BLaER1 (cell line): Measurements from ENCODE around the gene ILKAP.
"Not testable (repeated sequence)": the region's sequence is repeated elsewhere in the genome, so short reads cannot be mapped to it uniquely, and the experiment has no call there.

Experiments
- H3K27ac ChIP-seq: shearing (Covaris generic); formaldehyde crosslinking; 2 replicates; pipeline ENCODE4 v1.8.1; 2022
- H3K27me3 ChIP-seq: shearing (Covaris generic); formaldehyde crosslinking; 2 replicates; pipeline ENCODE4 v1.8.1; 2022
- H3K36me3 ChIP-seq: shearing (Covaris generic); formaldehyde crosslinking; 2 replicates; pipeline ENCODE4 v1.8.1; 2022
- H3K4me1 ChIP-seq: shearing (Covaris generic); formaldehyde crosslinking; 2 replicates; pipeline ENCODE4 v1.8.1; 2022
- H3K4me2 ChIP-seq: shearing (Covaris generic); formaldehyde crosslinking; 2 replicates; pipeline ENCODE4 v1.8.1; 2022
- H3K4me3 ChIP-seq: shearing (Covaris generic); formaldehyde crosslinking; 2 replicates; pipeline ENCODE4 v1.8.1; 2022
- H3K9ac ChIP-seq: shearing (Covaris generic); formaldehyde crosslinking; 2 replicates; pipeline ENCODE4 v1.8.1; 2022
- H3K9me3 ChIP-seq: shearing (Covaris generic); formaldehyde crosslinking; 2 replicates; pipeline ENCODE4 v1.8.1; 2022
- H4K20me1 ChIP-seq: shearing (Covaris generic); formaldehyde crosslinking; 2 replicates; pipeline ENCODE4 v1.8.1; 2022
- Cebpa-rat ChIP-seq: shearing (Covaris generic); IDR thresholded peaks from 2 replicates; pipeline ENCODE4 v1.8.1; 2022

ILKAP gene

GRCh38 chr2:238174291-238174690 lies 29.2 kb downstream of the ILKAP start:
- H4K20me1 ChIP-seq, result 0 out of 2 replicates have a peak, but pooled peaks cover 1% of the 10 kb centered on the region
- no peaks in the 10 kb centered on the region for H3K27me3 ChIP-seq
- H3K36me3 ChIP-seq, result peaks cover 98% of the 10 kb centered on the region
- no peak overlapping the region for H3K4me3 ChIP-seq
- TF ChIP-seq Cebpa-rat, result no peak
- H3K9me3 ChIP-seq, result no peaks in the 10 kb centered on the region
- H3K27ac ChIP-seq, result no peak overlapping the region
- H3K4me1 ChIP-seq, result peaks cover 16% of the 10 kb centered on the region
- H3K4me2 ChIP-seq, result no peak overlapping the region
- H3K9ac ChIP-seq, result no peak overlapping the region

- no peaks in the 10 kb centered on the region for H3K9me3 ChIP-seq
- TF ChIP-seq Cebpa-rat, result no peak
- 0 out of 2 replicates have a peak, but pooled peaks cover 7% of the 10 kb centered on the region for H4K20me1 ChIP-seq
- H3K27ac ChIP-seq, result no peak overlapping the region
- H3K9ac ChIP-seq, result no peak overlapping the region
- no peak overlapping the region for H3K4me2 ChIP-seq
- peaks cover 21% of the 10 kb centered on the region for H3K4me1 ChIP-seq
- H3K27me3 ChIP-seq, result no peaks in the 10 kb centered on the region
- peaks cover 98% of the 10 kb centered on the region for H3K36me3 ChIP-seq
- no peak overlapping the region for H3K4me3 ChIP-seq
Measured at GRCh38 chr2:238173692-238174091, 29.8 kb downstream of the ILKAP start.

DNA sequence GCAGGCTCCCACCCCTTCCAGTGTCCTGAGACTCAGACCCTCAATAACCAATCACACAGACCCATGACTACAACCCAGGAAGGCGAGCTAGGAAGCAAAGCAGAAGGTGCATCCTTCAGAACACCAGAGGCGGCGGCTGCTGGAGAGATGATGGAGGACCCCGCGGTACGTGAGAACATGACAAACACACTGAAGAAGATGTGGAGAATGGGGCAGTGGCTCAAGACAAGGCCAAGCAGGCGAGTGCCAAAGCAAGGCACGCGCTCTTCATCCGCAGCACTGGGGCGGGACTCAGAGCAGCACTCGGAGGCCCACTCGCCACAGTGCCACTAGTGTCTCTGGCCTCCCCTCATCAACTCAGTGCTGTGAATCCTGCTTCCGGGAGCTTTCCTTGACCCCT lies 31.1 kb downstream of the ILKAP start:
- Histone ChIP-seq H3K4me3 (no peak overlapping the region), H3K4me2 (no peak overlapping the region), H3K9me3 (no peaks in the 10 kb centered on the region), H3K27ac (no peak overlapping the region), H3K36me3 (peaks cover 98% of the 10 kb centered on the region), H4K20me1 (0 out of 2 replicates have a peak, but pooled peaks cover 11% of the 10 kb centered on the region), H3K9ac (no peak overlapping the region), H3K4me1 (peaks cover 21% of the 10 kb centered on the region), H3K27me3 (no peaks in the 10 kb centered on the region)
- TF ChIP-seq Cebpa-rat, result no peak

GRCh38 chr2:238171575-238172187 lies 31.8 kb downstream of the ILKAP start:
- Histone ChIP-seq H3K4me2 (no peak overlapping the region), H4K20me1 (0 out of 2 replicates have a peak, but pooled peaks cover 11% of the 10 kb centered on the region), H3K9me3 (no peaks in the 10 kb centered on the region), H3K9ac (no peak overlapping the region), H3K4me1 (peaks cover 21% of the 10 kb centered on the region), H3K27ac (no peak overlapping the region), H3K36me3 (peaks cover 98% of the 10 kb centered on the region), H3K27me3 (no peaks in the 10 kb centered on the region), H3K4me3 (no peak overlapping the region)
- TF ChIP-seq Cebpa-rat, result no peak

DNA sequence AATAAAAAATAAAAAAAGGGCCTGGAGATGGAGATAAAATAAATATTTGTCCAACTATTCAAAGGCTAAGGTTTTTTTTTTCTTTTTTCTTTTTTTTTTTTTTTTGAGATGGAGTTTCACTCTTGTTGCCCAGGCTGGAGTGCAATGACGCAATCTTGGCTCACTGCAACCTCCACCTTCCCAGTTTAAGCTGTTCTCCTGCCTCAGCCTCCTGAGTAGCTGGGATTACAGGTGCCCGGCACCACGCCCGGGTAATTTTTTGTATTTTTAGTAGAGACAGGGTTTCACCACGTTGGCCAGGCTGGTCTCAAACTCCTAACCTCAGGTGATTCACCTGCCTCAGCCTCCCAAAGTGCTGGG lies 32.4 kb downstream of the ILKAP start:
- H3K4me3 ChIP-seq, H3K4me2 ChIP-seq, H3K9ac ChIP-seq, H3K9me3 ChIP-seq, H3K27me3 ChIP-seq, H3K27ac ChIP-seq: not testable (repeated sequence)
- Histone ChIP-seq H3K4me1 (peaks cover 21% of the 10 kb centered on the region), H3K36me3 (peaks cover 97% of the 10 kb centered on the region), H4K20me1 (0 out of 2 replicates have a peak, but pooled peaks cover 11% of the 10 kb centered on the region)

GRCh38 chr2:238170386-238171071 lies 33.0 kb downstream of the ILKAP start:
- 0 out of 2 replicates have a peak, but pooled peaks cover 11% of the 10 kb centered on the region for H4K20me1 ChIP-seq
- H3K4me2 ChIP-seq, result peak overlapping the region; percentile 39
- no peaks in the 10 kb centered on the region for H3K9me3 ChIP-seq
- H3K9ac ChIP-seq, result no peak overlapping the region
- H3K27ac ChIP-seq, result no peak overlapping the region
- no peaks in the 10 kb centered on the region for H3K27me3 ChIP-seq
- no peak overlapping the region for H3K4me3 ChIP-seq
- peaks cover 93% of the 10 kb centered on the region for H3K36me3 ChIP-seq
- no peak for TF ChIP-seq Cebpa-rat
- peaks cover 21% of the 10 kb centered on the region for H3K4me1 ChIP-seq

GRCh38 chr2:238169708-238170251 lies 33.7 kb downstream of the ILKAP start:
- H3K9me3 ChIP-seq, result no peaks in the 10 kb centered on the region
- no peak for TF ChIP-seq Cebpa-rat
- no peaks in the 10 kb centered on the region for H3K27me3 ChIP-seq
- 0 out of 2 replicates have a peak overlapping the region, but pooled peaks have one; percentile 2 for H3K9ac ChIP-seq
- H4K20me1 ChIP-seq, result 0 out of 2 replicates have a peak, but pooled peaks cover 11% of the 10 kb centered on the region
- H3K4me1 ChIP-seq, result peaks cover 21% of the 10 kb centered on the region
- H3K27ac ChIP-seq, result no peak overlapping the region
- no peak overlapping the region for H3K4me3 ChIP-seq
- peak overlapping the region; percentile 39 for H3K4me2 ChIP-seq
- peaks cover 89% of the 10 kb centered on the region for H3K36me3 ChIP-seq

DNA sequence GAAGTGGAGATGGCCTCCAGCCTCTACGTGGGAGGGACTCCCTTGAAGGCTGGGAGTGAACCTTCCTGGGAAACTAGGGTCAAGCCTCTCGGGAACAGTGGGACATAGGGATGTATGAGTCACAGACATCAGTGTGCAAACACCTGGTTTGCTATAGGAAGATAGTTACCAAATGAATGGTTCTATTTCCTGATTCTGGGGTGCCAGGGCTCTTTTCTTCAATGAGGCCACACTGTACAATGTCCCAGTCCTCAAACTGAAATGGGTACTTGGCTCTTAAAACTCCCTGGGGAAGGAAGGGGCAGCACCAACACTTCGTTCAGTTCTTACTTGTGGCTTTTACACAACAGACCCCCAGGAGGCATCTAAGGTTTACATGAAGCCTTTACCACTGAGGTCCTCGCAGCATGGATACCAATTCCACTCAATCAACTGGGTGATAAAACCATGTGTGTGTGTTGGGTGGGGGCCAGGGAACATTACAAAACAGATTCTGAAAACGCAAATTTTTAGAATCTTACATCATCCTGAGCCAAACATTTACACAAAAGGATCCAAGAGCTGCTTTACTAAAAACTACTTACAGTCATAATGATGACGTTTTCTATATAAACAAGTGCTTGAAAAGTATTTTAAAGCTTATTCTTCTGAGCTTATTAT lies 34.3 kb downstream of the ILKAP start:
- Histone ChIP-seq H3K4me2 (no peak overlapping the region), H3K9me3 (no peaks in the 10 kb centered on the region), H3K4me1 (peaks cover 21% of the 10 kb centered on the region), H3K9ac (no peak overlapping the region), H3K27ac (no peak overlapping the region), H3K4me3 (no peak overlapping the region), H3K36me3 (peaks cover 83% of the 10 kb centered on the region), H4K20me1 (0 out of 2 replicates have a peak, but pooled peaks cover 11% of the 10 kb centered on the region), H3K27me3 (no peaks in the 10 kb centered on the region)
- no peak for TF ChIP-seq Cebpa-rat

GRCh38 chr2:238168196-238169047 lies 35.1 kb downstream of the ILKAP start:
- Histone ChIP-seq H4K20me1 (0 out of 2 replicates have a peak, but pooled peaks cover 11% of the 10 kb centered on the region), H3K27me3 (no peaks in the 10 kb centered on the region), H3K4me2 (no peak overlapping the region), H3K9me3 (no peaks in the 10 kb centered on the region), H3K9ac (no peak overlapping the region), H3K4me1 (peaks cover 21% of the 10 kb centered on the region), H3K27ac (no peak overlapping the region), H3K36me3 (peaks cover 75% of the 10 kb centered on the region), H3K4me3 (no peak overlapping the region)
- TF ChIP-seq Cebpa-rat, result no peak
